ENCODE data around the gene KCNH5.

DNA sequence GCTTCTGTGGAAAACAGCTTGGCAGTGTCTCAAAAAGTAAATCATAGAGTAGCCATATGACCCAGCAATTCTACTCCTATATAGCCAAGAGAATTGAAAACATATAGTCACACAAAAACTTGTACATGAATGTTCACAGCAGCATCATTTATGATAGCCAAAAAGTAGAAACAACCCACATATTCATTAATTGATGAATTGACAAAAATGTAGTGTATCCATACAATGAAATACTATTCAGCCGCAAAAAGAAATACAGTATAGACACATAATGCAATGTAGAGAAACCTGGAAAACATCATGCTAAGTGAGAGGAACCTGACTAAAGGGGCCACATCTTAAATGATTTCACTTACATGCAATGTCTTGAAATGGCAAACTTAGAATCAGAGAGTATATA lies 326.6 kb downstream of the KCNH5 start:
- TF ChIP-seq POLR2AphosphoS5 (IDR thresholded peaks at IDR 0.05; ENCODE audit: low read depth, low read length): no peak
- TF ChIP-seq SIN3A (IDR thresholded peaks at IDR 0.05; ENCODE audit: borderline replicate concordance, insufficient read depth, low read length): no peak
- no peak for TF ChIP-seq TAF1 (IDR thresholded peaks at IDR 0.05; ENCODE audit: borderline replicate concordance, insufficient read depth, low read length)
- TF ChIP-seq, protein P1, sequence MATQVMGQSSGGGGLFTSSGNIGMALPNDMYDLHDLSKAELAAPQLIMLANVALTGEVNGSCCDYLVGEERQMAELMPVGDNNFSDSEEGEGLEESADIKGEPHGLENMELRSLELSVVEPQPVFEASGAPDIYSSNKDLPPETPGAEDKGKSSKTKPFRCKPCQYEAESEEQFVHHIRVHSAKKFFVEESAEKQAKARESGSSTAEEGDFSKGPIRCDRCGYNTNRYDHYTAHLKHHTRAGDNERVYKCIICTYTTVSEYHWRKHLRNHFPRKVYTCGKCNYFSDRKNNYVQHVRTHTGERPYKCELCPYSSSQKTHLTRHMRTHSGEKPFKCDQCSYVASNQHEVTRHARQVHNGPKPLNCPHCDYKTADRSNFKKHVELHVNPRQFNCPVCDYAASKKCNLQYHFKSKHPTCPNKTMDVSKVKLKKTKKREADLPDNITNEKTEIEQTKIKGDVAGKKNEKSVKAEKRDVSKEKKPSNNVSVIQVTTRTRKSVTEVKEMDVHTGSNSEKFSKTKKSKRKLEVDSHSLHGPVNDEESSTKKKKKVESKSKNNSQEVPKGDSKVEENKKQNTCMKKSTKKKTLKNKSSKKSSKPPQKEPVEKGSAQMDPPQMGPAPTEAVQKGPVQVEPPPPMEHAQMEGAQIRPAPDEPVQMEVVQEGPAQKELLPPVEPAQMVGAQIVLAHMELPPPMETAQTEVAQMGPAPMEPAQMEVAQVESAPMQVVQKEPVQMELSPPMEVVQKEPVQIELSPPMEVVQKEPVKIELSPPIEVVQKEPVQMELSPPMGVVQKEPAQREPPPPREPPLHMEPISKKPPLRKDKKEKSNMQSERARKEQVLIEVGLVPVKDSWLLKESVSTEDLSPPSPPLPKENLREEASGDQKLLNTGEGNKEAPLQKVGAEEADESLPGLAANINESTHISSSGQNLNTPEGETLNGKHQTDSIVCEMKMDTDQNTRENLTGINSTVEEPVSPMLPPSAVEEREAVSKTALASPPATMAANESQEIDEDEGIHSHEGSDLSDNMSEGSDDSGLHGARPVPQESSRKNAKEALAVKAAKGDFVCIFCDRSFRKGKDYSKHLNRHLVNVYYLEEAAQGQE (IDR thresholded peaks at IDR 0.05; ENCODE audit: insufficient read depth in 1 of 2, low read depth in 2 of 2, low read length in 2 of 2): no peak
- no peak for TF ChIP-seq FOXP2 (optimal IDR thresholded peaks at IDR 0.05; ENCODE audit: borderline replicate concordance, extremely low read depth, extremely low read length, insufficient read depth)
